Type B pancreatic cell (in vitro differentiated cells): ENCODE measurements around the gene SMS. TPM values are rescaled to one million over a fixed set of nuclear protein-coding genes. Genes with fewer than 3 reads are reported as not detected.

Source experiments
- DNase-seq: peaks from one replicate; pipeline ENCODE4 v3.0.0; 2021; ENCODE audit warnings: mixed read lengths; ENCODE audit not compliant: unreplicated experiment; ENCODE audit errors: extremely low spot score
- H3K27ac Mint-ChIP-seq: 2 replicates; pipeline ENCODE4 v1.8.0; 2021; ENCODE audit warnings: mild to moderate bottlenecking, mixed read lengths
- H3K27me3 Mint-ChIP-seq: 2 replicates; pipeline ENCODE4 v1.8.0; 2021; ENCODE audit warnings: mixed read lengths
- H3K36me3 Mint-ChIP-seq: 2 replicates; pipeline ENCODE4 v1.8.0; 2021; ENCODE audit warnings: mixed read lengths
- H3K4me1 Mint-ChIP-seq: one replicate; pipeline ENCODE4 v1.8.0; 2021; ENCODE audit warnings: mixed read lengths; ENCODE audit not compliant: unreplicated experiment
- H3K4me3 Mint-ChIP-seq: 2 replicates; pipeline ENCODE4 v1.8.0; 2021; ENCODE audit warnings: mild to moderate bottlenecking, mixed read lengths
- H3K9me3 Mint-ChIP-seq: 2 replicates; pipeline ENCODE4 v1.8.0; 2021; ENCODE audit warnings: mixed read lengths
- total RNA-seq: library from RNA; stranded (reverse); gene quantifications from 2 replicates; pipeline ENCODE4 v1.2.1, GENCODE V29; 2021; ENCODE audit warnings: low replicate concordance
- TF ChIP-seq, protein P1 (sequence below): fragments of 200-600 bp; sonication (generic); conservative IDR thresholded peaks from 2 replicates; pipeline ENCODE4 v1.5.0; 2021; ENCODE audit warnings: antibody characterized with exemption, mild to moderate bottlenecking

SMS gene
- total RNA-seq, 1 donor from 2014 or later = 138 TPM

DNA sequence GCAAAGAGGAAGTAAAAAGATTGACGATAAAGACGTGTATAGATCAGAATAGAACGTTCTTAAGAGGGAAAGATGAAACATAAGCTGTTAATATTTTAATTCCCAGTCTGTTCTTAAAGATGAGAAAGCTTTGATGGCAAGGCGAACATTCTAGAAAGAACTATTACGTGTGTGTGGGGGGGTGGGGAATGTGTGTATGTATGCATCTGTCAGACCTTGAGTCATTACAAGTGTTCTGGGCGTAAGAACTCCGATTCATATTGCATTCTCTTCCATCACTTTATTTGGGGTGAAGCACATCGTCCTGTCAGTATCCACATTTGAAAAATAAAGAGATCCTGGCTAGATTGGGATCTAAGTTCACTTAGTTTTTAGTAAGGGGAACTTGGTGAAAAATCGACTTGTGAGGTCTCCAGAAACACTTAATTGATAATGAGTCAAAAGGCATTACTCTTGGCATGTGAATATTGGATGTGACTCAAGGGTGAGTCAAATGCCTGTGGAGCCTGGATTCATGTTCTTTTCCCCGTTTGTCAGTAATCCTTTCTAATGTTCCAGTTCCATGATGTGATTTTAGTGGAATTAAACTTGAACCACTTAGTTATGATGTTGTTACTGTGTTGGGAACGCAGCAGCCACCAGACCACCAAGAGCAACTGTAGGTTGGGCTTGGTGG is 3.1 kb downstream of the SMS start:
- Mint-ChIP-seq H3K9me3 (no peaks in the 10 kb centered on the region), H3K27ac (peak overlapping the region; percentile 27), H3K4me3 (peak overlapping the region; percentile 92), H3K36me3 (peaks cover 17% of the 10 kb centered on the region), H3K27me3 (no peaks in the 10 kb centered on the region), H3K4me1 (peaks cover 48% of the 10 kb centered on the region)
- TF ChIP-seq, protein P1, sequence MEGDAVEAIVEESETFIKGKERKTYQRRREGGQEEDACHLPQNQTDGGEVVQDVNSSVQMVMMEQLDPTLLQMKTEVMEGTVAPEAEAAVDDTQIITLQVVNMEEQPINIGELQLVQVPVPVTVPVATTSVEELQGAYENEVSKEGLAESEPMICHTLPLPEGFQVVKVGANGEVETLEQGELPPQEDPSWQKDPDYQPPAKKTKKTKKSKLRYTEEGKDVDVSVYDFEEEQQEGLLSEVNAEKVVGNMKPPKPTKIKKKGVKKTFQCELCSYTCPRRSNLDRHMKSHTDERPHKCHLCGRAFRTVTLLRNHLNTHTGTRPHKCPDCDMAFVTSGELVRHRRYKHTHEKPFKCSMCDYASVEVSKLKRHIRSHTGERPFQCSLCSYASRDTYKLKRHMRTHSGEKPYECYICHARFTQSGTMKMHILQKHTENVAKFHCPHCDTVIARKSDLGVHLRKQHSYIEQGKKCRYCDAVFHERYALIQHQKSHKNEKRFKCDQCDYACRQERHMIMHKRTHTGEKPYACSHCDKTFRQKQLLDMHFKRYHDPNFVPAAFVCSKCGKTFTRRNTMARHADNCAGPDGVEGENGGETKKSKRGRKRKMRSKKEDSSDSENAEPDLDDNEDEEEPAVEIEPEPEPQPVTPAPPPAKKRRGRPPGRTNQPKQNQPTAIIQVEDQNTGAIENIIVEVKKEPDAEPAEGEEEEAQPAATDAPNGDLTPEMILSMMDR = no peak
- no peak for DNase-seq

DNA sequence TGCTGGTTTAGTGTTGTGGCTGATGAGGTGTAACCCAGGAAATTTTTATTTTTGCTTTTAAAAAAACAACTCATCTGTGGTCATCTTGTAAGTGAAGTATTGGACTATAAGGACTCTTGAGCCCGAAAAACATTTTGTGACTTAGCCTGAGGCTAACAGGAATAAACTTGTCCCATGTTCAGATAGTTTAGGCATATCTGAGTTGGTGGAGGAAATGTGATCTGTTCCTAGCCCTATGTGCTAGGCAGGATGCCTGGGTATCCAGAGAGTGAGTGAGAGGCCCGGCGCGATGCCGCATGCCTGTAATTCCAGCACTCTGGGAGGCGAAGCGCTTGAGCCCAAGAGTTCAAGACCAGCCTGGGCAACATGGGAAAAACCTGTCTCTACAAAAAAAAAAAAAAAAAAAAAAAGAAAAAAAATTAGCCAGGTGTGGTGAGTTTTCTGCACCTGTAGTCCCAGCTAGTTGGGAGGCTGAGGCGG is 3.7 kb downstream of the SMS start:
- Mint-ChIP-seq H3K4me1 (peaks cover 54% of the 10 kb centered on the region), H3K9me3 (no peaks in the 10 kb centered on the region), H3K27ac (peak overlapping the region; percentile 27), H3K27me3 (no peaks in the 10 kb centered on the region), H3K4me3 (peak overlapping the region; percentile 92), H3K36me3 (peaks cover 17% of the 10 kb centered on the region)
- TF ChIP-seq, protein P1 = no peak
- no peak for DNase-seq

DNA sequence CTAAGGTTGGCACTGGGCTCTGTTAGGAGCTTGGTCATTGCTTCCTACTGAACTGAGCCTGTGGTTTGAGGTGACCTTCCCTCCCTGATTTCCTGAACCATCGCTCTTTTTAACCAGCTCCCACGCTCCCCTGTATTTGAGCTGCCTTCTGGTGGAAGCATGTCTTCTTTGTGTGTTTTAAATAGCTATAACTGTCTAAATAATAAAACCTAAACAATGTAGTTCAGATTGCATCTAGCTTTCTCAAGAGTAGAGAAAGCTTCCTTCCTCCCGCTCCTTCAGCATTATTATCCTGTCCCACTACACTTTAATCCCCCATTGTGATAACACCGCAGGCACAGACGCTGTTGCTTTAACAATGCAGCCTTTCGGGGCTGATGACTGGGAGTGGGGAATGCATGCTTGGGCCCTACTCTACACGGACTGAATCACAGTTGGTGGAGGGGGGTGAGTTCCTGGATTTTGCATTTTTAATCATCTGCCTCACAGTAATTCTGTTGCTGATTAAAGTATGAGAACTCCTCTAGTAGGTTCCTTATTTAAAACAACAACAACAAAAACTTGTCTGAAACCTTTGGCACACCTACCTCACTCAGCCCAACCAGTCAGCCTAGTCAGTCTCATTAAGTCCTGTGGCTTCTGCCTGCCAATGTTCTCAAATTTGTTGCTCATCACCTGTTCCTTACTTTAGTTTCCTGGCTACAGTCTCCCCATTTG is 6.6 kb downstream of the SMS start:
- peak overlapping the region; percentile 70 for H3K4me3 Mint-ChIP-seq
- H3K9me3 Mint-ChIP-seq = no peaks in the 10 kb centered on the region
- peaks cover 23% of the 10 kb centered on the region for H3K36me3 Mint-ChIP-seq
- TF ChIP-seq, protein P1 = no peak
- no peaks in the 10 kb centered on the region for H3K27me3 Mint-ChIP-seq
- peaks cover 49% of the 10 kb centered on the region for H3K4me1 Mint-ChIP-seq
- DNase-seq = no peak
- peak overlapping the region; percentile 86 for H3K27ac Mint-ChIP-seq

DNA sequence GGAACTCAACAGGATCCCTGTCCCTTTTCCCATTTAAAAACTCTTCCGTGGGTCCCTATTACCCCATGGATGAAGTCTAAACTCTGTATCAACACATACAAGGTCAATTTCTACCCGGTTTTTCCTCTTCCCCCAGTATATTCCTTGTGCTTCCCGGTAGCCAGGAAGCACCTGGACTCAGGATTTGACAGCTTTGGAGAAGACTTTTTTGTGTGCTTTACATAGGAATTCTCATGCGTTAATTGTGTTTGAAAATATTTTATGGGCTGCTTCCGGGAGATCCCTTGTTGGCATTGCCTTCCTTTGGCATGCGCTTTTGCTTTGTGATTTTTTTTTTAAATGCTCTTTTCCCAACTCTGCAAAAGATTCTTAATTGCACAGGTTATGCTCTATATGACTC is 7.2 kb downstream of the SMS start:
- Mint-ChIP-seq H3K36me3 (peaks cover 18% of the 10 kb centered on the region), H3K27ac (peak overlapping the region; percentile 86), H3K4me1 (peaks cover 49% of the 10 kb centered on the region), H3K27me3 (no peaks in the 10 kb centered on the region), H3K4me3 (peak overlapping the region; percentile 70), H3K9me3 (no peaks in the 10 kb centered on the region)
- DNase-seq = no peak
- TF ChIP-seq, protein P1 = no peak

DNA sequence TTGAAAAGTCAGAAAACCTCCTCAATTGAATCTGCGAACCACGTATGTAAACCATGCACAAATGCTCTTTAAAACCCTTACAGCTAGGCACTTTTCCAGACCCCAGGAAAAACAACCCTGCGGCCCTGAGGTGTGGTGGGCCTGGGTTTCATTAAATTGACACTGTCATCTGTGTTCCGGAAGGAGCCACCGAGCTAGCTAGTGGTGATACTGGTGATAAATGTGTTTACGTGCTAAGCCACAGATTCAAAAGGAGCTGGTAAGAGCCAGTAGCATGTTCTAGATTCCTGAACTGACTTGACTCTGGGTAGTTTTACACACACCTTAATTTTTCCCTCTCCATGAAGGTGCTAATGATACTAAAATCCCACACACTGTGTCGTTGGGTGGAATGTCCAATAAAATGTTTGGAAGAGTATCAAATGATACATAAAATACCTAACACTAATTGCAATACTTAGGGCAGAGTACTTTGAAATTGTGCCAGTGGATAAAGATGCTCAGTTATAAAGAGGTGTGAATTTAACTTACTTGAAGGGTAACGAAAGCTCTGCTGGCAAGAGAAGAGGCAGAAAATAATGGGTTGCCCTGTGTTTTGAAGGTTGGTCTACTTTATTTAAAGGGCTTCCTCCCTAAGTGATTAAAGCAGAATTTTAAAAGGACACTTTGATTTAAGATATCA is 8.5 kb downstream of the SMS start:
- Mint-ChIP-seq H3K27me3 (no peaks in the 10 kb centered on the region), H3K4me3 (peak overlapping the region; percentile 27), H3K4me1 (peaks cover 51% of the 10 kb centered on the region), H3K36me3 (peaks cover 9% of the 10 kb centered on the region), H3K9me3 (no peaks in the 10 kb centered on the region), H3K27ac (peak overlapping the region; percentile 86)
- no peak for DNase-seq
- TF ChIP-seq, protein P1 = no peak
